Measurements from ENCODE around the gene C1QA. TPM values are rescaled to one million over a fixed set of nuclear protein-coding genes. Genes with fewer than 3 reads are reported as not detected.

C1QA gene
- total RNA-seq, 2 donors from 2014 or later = 29.7 to 68.0 TPM

- intact Hi-C loops (cut with DNase I) = no loop called here
- no peak for ATAC-seq
- DNase-seq = no peak
- 51 to 59% methylated on average over 4 to 5 of the region's 5 CpGs for WGBS, 2 donors
- no peak overlapping the region for H3K27ac ChIP-seq
- TF ChIP-seq CTCF (IDR thresholded peaks at IDR 0.05) (no peak), POLR2A (IDR thresholded peaks at IDR 0.05) (no peak)
- no peaks in the 10 kb centered on the region for H3K4me1 ChIP-seq
- H3K27me3 ChIP-seq = no peaks in the 10 kb centered on the region
- no peaks in the 10 kb centered on the region for H3K36me3 ChIP-seq (replicated peaks in 1 of 2; ENCODE audit: insufficient read depth in 1 of 2, low read depth in 2 of 2)
- no peaks in the 10 kb centered on the region for H3K9me3 ChIP-seq
- no peak overlapping the region for H3K4me3 ChIP-seq
These were observed 18.3 kb downstream of the C1QA start for GRCh38 chr1:22654692-22655091.

- WGBS, 2 donors = 33 to 43% methylated on average over 3 of the region's 3 CpGs
- TF ChIP-seq CTCF (IDR thresholded peaks at IDR 0.05) (no peak), POLR2A (IDR thresholded peaks at IDR 0.05) (no peak)
- no peak overlapping the region for H3K27ac ChIP-seq
- no peaks in the 10 kb centered on the region for H3K27me3 ChIP-seq
- H3K4me3 ChIP-seq = no peak overlapping the region
- intact Hi-C loops (cut with DNase I) = no loop called here
- H3K4me1 ChIP-seq = no peaks in the 10 kb centered on the region
- H3K36me3 ChIP-seq (replicated peaks in 1 of 2; ENCODE audit: insufficient read depth in 1 of 2, low read depth in 2 of 2) = no peaks in the 10 kb centered on the region
- DNase-seq (no peak), ATAC-seq (no peak)
- no peaks in the 10 kb centered on the region for H3K9me3 ChIP-seq
These were observed 22.1 kb downstream of the C1QA start for GRCh38 chr1:22658385-22659163.

- Histone ChIP-seq H3K36me3 (replicated peaks in 1 of 2; ENCODE audit: insufficient read depth in 1 of 2, low read depth in 2 of 2) (no peaks in the 10 kb centered on the region), H3K27ac (no peak overlapping the region), H3K4me3 (no peak overlapping the region), H3K27me3 (no peaks in the 10 kb centered on the region), H3K9me3 (no peaks in the 10 kb centered on the region), H3K4me1 (no peaks in the 10 kb centered on the region)
- intact Hi-C loops (cut with DNase I) = no loop called here
- no peak for TF ChIP-seq POLR2A (IDR thresholded peaks at IDR 0.05)
- no peak for TF ChIP-seq CTCF (IDR thresholded peaks at IDR 0.05)
- WGBS, 2 donors = 92 to 94% methylated on average over 18 to 19 of the region's 19 CpGs
- DNase-seq (no peak), ATAC-seq (no peak)
These were observed 24.4 kb downstream of the C1QA start for GRCh38 chr1:22660716-22661241.

- no peak for TF ChIP-seq POLR2A (IDR thresholded peaks at IDR 0.05)
- TF ChIP-seq CTCF (IDR thresholded peaks at IDR 0.05) = no peak
- Histone ChIP-seq H3K36me3 (replicated peaks in 1 of 2; ENCODE audit: insufficient read depth in 1 of 2, low read depth in 2 of 2) (no peaks in the 10 kb centered on the region), H3K4me1 (no peaks in the 10 kb centered on the region), H3K27ac (no peak overlapping the region), H3K4me3 (no peak overlapping the region), H3K27me3 (no peaks in the 10 kb centered on the region), H3K9me3 (no peaks in the 10 kb centered on the region)
- intact Hi-C loops (cut with DNase I) = no loop called here
- WGBS, 2 donors = 76 to 85% methylated on average over 2 of the region's 2 CpGs
- DNase-seq = no peak
- ATAC-seq = no peak
These were observed 25.5 kb downstream of the C1QA start for GRCh38 chr1:22661880-22662279.

GRCh38 chr1:22662318-22662717 lies 25.9 kb downstream of the C1QA start:
- no peak for ATAC-seq

More at GRCh38 chr1:22662318-22662717, 25.9 kb downstream of the C1QA start:
- no peaks in the 10 kb centered on the region for H3K27me3 ChIP-seq
- no peak overlapping the region for H3K27ac ChIP-seq
- no peaks in the 10 kb centered on the region for H3K36me3 ChIP-seq (replicated peaks in 1 of 2; ENCODE audit: insufficient read depth in 1 of 2, low read depth in 2 of 2)
- intact Hi-C loops (cut with DNase I) = no loop called here
- no peaks in the 10 kb centered on the region for H3K4me1 ChIP-seq
- WGBS, 2 donors = 81 to 83% methylated on average over 5 of the region's 5 CpGs
- TF ChIP-seq POLR2A (IDR thresholded peaks at IDR 0.05) (no peak), CTCF (IDR thresholded peaks at IDR 0.05) (no peak)
- no peak overlapping the region for H3K4me3 ChIP-seq
- DNase-seq = peak in 1 of 4 donors; percentile 50
- H3K9me3 ChIP-seq = no peaks in the 10 kb centered on the region
